ENCODE data around the gene THAP3. TPM values are rescaled to one million over a fixed set of nuclear protein-coding genes. Genes with fewer than 3 reads are reported as not detected.
"Not testable (repeated sequence)": the region's sequence is repeated elsewhere in the genome, so short reads cannot be mapped to it uniquely, and the experiment has no call there.

The THAP3 gene
- total RNA-seq, 4 donors from 2014 or later, result 16.7 to 31.0 (median 24.2) TPM

GRCh38 chr1:6653436-6654290 is 29.0 kb downstream of the THAP3 start:
- TF ChIP-seq POLR2A (IDR thresholded peaks at IDR 0.05) (no peak), CTCF (IDR thresholded peaks at IDR 0.05 in 4 of 5, conservative IDR thresholded peaks at IDR 0.05 in 1 of 5) (no peak)
- Histone ChIP-seq H3K36me3 (peaks cover 4 to 24% of the 10 kb centered on the region in 2 donors), H3K27me3 (no peaks in the 10 kb centered on the region), H3K4me1 (no peaks in the 10 kb centered on the region), H3K27ac (no peak overlapping the region), H3K9me3 (no peaks in the 10 kb centered on the region), H3K4me3 (no peak overlapping the region)
- in situ Hi-C loops (cut with MboI; ENCODE audit: low sequenced_read_pairs in 4 of 4) (no loop called here), intact Hi-C loops (cut with DNase I; ENCODE audit: low total_unique reads) (no loop called here)
- DNase-seq, result no peak
- ATAC-seq, result no peak

- no peak overlapping the region for H3K27ac ChIP-seq
- H3K4me3 ChIP-seq, result no peak overlapping the region
- no peaks in the 10 kb centered on the region for H3K27me3 ChIP-seq
- no peak for DNase-seq
- intact Hi-C loops (cut with DNase I; ENCODE audit: low total_unique reads) (no loop called here), in situ Hi-C loops (cut with MboI; ENCODE audit: low sequenced_read_pairs in 4 of 4) (no loop called here)
- H3K4me1 ChIP-seq, result no peaks in the 10 kb centered on the region
- peaks cover 4 to 18% of the 10 kb centered on the region in 2 donors for H3K36me3 ChIP-seq
- no peaks in the 10 kb centered on the region for H3K9me3 ChIP-seq
- no peak for ATAC-seq
- TF ChIP-seq CTCF (IDR thresholded peaks at IDR 0.05 in 4 of 5, conservative IDR thresholded peaks at IDR 0.05 in 1 of 5) (no peak), POLR2A (IDR thresholded peaks at IDR 0.05) (no peak)
Measured at GRCh38 chr1:6657138-6657537, 32.5 kb downstream of the THAP3 start.

GRCh38 chr1:6658359-6659060 is 33.8 kb downstream of the THAP3 start:
- Histone ChIP-seq H3K36me3 (peaks cover 2 to 4% of the 10 kb centered on the region in 2 donors), H3K27ac (no peak overlapping the region), H3K4me1 (no peaks in the 10 kb centered on the region), H3K27me3 (no peaks in the 10 kb centered on the region), H3K4me3 (no peak overlapping the region), H3K9me3 (no peaks in the 10 kb centered on the region)
- in situ Hi-C loops (cut with MboI; ENCODE audit: low sequenced_read_pairs in 4 of 4), result no loop called here
- ATAC-seq (no peak), DNase-seq (no peak)
- intact Hi-C loops (cut with DNase I; ENCODE audit: low total_unique reads), result no loop called here
- TF ChIP-seq CTCF (IDR thresholded peaks at IDR 0.05 in 4 of 5, conservative IDR thresholded peaks at IDR 0.05 in 1 of 5), result no peak
- no peak for TF ChIP-seq POLR2A (IDR thresholded peaks at IDR 0.05)

- in situ Hi-C loops (cut with MboI; ENCODE audit: low sequenced_read_pairs in 4 of 4), result no loop called here
- TF ChIP-seq POLR2A (IDR thresholded peaks at IDR 0.05) (no peak), CTCF (IDR thresholded peaks at IDR 0.05 in 4 of 5, conservative IDR thresholded peaks at IDR 0.05 in 1 of 5) (no peak)
- Histone ChIP-seq H3K4me3 (no peak overlapping the region), H3K9me3 (no peaks in the 10 kb centered on the region), H3K27me3 (no peaks in the 10 kb centered on the region), H3K4me1 (no peaks in the 10 kb centered on the region), H3K27ac (no peak overlapping the region), H3K36me3 (no peaks in the 10 kb centered on the region)
- no peak for ATAC-seq
- no peak for DNase-seq
- intact Hi-C loops (cut with DNase I; ENCODE audit: low total_unique reads), result no loop called here
Measured at GRCh38 chr1:6660415-6661049, 35.9 kb downstream of the THAP3 start.

- H3K9me3 ChIP-seq; DNase-seq; intact Hi-C loops (cut with DNase I; ENCODE audit: low total_unique reads); H3K4me1 ChIP-seq; ATAC-seq; H3K27me3 ChIP-seq; H3K27ac ChIP-seq; H3K4me3 ChIP-seq; in situ Hi-C loops (cut with MboI; ENCODE audit: low sequenced_read_pairs in 4 of 4): not testable (repeated sequence)
- H3K36me3 ChIP-seq, result peaks cover 0 to 11% of the 10 kb centered on the region in 2 donors
Measured at GRCh38 chr1:6662468-6662867, 37.8 kb downstream of the THAP3 start.

Measured in gastrocnemius medialis (tissue), 4 donors.